ENCODE measurements around the gene CDPF1.

Gene CDPF1

DNA sequence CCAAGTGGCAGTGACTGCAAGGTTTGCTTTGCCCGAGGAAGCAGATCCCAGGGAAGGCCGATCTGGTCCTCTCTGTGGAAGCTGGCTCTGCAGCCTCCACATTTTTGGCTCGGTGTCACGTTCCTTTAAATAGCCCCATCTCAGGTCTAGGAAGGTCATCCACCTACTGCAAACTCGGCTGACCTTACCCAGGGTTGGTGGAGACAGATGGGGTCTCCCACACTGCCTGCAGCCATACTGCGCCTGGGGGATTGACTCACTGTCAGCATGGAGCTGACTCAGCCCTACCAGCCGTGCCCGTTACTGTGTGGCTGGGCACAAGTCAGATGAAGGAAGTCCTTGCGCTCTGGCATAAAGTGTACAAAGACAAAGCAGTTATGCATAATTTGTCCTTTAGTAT, 16.9 kb downstream of the CDPF1 start:
- H3K4me3 Mint-ChIP-seq = no peak overlapping the region
- no peak for DNase-seq
- no peak overlapping the region for H3K27ac Mint-ChIP-seq
- no peaks in the 10 kb centered on the region for H3K4me1 Mint-ChIP-seq (ENCODE audit: low read depth)
- H3K9me3 Mint-ChIP-seq = no peaks in the 10 kb centered on the region
- peaks cover 23% of the 10 kb centered on the region for H3K36me3 Mint-ChIP-seq (ENCODE audit: low read depth)
- H3K27me3 Mint-ChIP-seq = no peaks in the 10 kb centered on the region

- H3K36me3 Mint-ChIP-seq (ENCODE audit: low read depth) = peaks cover 7% of the 10 kb centered on the region
- no peak for DNase-seq
- H3K9me3 Mint-ChIP-seq = no peaks in the 10 kb centered on the region
- H3K4me3 Mint-ChIP-seq = no peak overlapping the region
- no peaks in the 10 kb centered on the region for H3K4me1 Mint-ChIP-seq (ENCODE audit: low read depth)
- H3K27me3 Mint-ChIP-seq = no peaks in the 10 kb centered on the region
- H3K27ac Mint-ChIP-seq = no peak overlapping the region
Observed at GRCh38 chr22:46230262-46230901, 19.7 kb downstream of the CDPF1 start.

DNA sequence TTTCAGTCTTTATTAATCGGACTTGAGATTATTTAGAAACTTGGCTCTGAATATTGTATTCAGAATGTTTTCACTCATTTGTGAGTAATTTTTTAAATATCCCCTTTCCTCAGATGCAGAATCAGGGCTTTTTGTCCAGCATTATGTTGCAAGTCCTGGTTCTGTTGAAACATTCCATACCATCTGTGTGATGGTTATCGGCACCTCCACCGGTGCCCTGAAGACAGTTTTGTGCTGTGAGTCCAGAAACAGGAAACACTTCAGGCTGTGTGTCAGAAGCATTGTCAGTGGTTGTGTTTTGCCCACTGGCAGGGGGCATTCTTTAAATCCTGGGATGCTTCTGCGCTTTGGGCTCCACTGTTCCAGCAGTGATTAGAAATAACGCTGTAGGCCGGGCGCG, 20.4 kb downstream of the CDPF1 start:
- no peak overlapping the region for H3K27ac Mint-ChIP-seq
- DNase-seq = no peak
- peaks cover 8% of the 10 kb centered on the region for H3K36me3 Mint-ChIP-seq (ENCODE audit: low read depth)
- no peaks in the 10 kb centered on the region for H3K9me3 Mint-ChIP-seq
- H3K4me1 Mint-ChIP-seq (ENCODE audit: low read depth) = no peaks in the 10 kb centered on the region
- no peaks in the 10 kb centered on the region for H3K27me3 Mint-ChIP-seq
- H3K4me3 Mint-ChIP-seq = no peak overlapping the region

GRCh38 chr22:46226577-46226976, 23.5 kb downstream of the CDPF1 start:
- no peak for DNase-seq
- no peak overlapping the region for H3K4me3 Mint-ChIP-seq
- peaks cover 12% of the 10 kb centered on the region for H3K36me3 Mint-ChIP-seq (ENCODE audit: low read depth)
- H3K4me1 Mint-ChIP-seq (ENCODE audit: low read depth) = no peaks in the 10 kb centered on the region
- no peak overlapping the region for H3K27ac Mint-ChIP-seq
- H3K9me3 Mint-ChIP-seq = no peaks in the 10 kb centered on the region
- no peaks in the 10 kb centered on the region for H3K27me3 Mint-ChIP-seq

DNA sequence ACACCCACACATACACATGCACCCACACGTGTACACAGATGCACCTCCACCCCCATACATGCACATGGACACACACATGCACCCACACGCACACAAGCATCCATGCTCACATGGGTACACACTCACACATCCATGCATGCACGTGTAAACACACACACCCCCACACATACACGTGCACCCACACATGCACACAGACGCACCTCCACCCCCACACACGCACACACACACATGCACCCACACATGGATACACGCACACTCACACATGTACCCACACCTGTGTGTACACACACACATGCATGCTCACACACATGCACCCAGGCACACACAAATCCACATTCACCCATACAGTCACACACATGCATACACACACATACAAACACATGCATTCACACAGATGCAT, 24.5 kb downstream of the CDPF1 start:
- Mint-ChIP-seq H3K27me3 (no peaks in the 10 kb centered on the region), H3K4me3 (no peak overlapping the region), H3K4me1 (ENCODE audit: low read depth) (peaks cover 6% of the 10 kb centered on the region), H3K27ac (no peak overlapping the region), H3K36me3 (ENCODE audit: low read depth) (peaks cover 20% of the 10 kb centered on the region), H3K9me3 (no peaks in the 10 kb centered on the region)
- no peak for DNase-seq

- H3K27ac Mint-ChIP-seq = no peak overlapping the region
Observed at GRCh38 chr22:46224898-46225290, 25.2 kb downstream of the CDPF1 start.

DNA sequence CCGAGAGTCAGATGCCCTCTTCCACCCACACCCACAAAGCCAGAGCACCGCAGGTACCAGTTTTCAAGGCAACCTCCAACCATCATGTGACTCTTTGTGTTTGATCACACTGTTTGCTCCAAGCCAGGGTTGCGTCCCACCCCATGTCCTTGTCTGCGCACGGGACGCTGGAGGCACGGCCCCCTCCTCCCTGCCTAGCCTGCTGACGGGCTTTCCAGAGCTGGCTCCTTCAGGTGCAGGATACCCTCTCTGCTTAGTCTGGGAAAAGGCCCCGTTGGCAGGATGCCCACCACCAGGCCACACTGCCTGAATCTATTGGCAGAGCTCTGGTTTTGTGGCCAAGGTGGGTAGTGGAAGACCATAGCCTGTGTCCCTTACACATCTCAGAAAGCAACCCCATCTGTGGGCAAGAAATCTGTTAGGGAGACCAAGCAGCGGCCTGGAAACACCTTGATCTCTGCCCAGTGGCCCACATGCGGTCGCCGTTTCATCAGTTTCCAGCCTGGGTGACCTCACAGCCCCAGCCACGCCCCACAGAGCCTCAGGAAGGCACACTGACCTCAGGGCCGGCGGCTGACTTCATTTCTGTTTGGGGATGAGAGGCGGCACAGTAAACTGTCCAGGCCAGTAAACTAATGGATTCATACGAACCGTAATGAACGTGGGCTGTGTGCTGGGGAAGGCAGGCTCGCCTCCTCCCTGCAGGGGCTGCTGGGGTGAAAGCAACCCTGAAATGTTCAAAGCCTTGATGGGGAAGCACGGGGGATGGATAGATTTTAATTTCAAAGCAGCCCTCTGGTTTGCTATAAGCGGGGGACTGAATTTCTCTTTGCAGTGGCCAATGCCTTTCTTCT, 25.8 kb downstream of the CDPF1 start:
- H3K4me1 Mint-ChIP-seq (ENCODE audit: low read depth) = peaks cover 16% of the 10 kb centered on the region
- H3K4me3 Mint-ChIP-seq = no peak overlapping the region
- H3K27ac Mint-ChIP-seq = no peak overlapping the region
- peaks cover 30% of the 10 kb centered on the region for H3K36me3 Mint-ChIP-seq (ENCODE audit: low read depth)
- DNase-seq = no peak
- H3K27me3 Mint-ChIP-seq = no peaks in the 10 kb centered on the region
- H3K9me3 Mint-ChIP-seq = no peaks in the 10 kb centered on the region

More at GRCh38 chr22:46224898-46225290, 25.2 kb downstream of the CDPF1 start:
- Mint-ChIP-seq H3K4me1 (ENCODE audit: low read depth) (peaks cover 10% of the 10 kb centered on the region), H3K36me3 (ENCODE audit: low read depth) (peaks cover 24% of the 10 kb centered on the region), H3K9me3 (no peaks in the 10 kb centered on the region), H3K27me3 (no peaks in the 10 kb centered on the region), H3K4me3 (no peak overlapping the region)
- DNase-seq = no peak

DNA sequence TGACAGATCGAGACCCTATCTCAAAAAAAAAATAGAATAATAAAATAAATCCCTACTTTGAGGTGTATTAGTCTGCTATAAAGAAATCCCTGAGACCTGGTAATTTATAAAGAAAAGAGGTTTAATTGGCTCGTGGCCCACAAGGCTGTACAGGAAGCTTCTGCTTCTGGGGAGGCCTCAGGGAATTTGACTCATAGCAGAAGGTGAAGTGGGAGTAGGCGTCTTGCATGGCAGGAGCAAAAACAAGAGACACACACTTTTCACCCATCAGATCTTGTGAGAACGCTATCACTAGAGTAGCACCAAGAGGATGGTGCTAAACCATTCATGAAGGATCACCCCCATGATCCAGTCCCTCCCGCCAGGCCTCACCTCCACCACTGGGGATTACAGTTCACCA, 29.2 kb downstream of the CDPF1 start:
- Mint-ChIP-seq H3K27ac (peak overlapping the region; percentile 84), H3K9me3 (no peaks in the 10 kb centered on the region), H3K27me3 (no peaks in the 10 kb centered on the region), H3K4me3 (no peak overlapping the region), H3K36me3 (ENCODE audit: low read depth) (peaks cover 50% of the 10 kb centered on the region), H3K4me1 (ENCODE audit: low read depth) (peaks cover 17% of the 10 kb centered on the region)
- DNase-seq = no peak

DNA sequence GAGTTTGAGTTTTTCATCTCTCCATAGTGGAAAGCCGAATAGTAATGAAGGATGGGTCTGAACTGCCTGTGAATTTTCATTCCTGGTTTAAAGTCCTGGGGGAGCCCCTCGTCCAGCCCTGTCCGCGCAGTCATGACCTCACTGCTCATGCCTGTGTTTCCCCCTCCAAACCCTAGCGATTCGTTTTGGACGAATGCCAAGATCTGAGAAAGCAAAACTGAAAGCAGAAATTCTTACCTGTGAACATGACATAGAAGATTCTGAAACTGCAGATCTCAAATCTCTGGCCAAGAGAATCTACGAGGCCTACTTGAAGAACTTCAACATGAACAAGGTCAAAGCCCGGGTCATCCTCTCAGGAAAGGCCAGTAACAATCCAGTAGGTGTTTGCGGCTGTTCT, 30.5 kb downstream of the CDPF1 start:
- Mint-ChIP-seq H3K4me3 (no peak overlapping the region), H3K27ac (peak overlapping the region; percentile 3)

DNA sequence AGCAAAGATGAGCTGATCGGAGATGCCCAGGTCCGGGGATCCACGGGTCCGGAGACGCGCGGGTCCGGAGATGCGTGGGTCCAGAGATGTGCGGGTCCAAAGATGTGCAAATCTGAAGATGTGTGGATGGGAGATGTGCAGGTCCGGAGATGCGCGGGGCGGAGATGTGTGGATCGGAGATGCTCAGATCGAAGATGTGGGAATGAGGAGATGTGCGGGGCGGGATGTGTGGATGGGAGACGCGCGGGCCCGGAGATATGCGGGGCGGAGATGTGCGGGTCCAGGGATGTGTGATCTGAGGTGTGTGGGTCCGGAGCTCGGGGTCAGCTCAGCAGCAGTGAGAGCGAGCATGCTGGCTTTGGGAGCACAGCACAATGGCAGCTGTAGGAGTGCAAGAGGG, 35.5 kb downstream of the CDPF1 start:
- Mint-ChIP-seq H3K36me3 (ENCODE audit: low read depth) (peaks cover 76% of the 10 kb centered on the region), H3K27ac (no peak overlapping the region)

More for the DNA sequence above, 30.5 kb downstream of the CDPF1 start:
- peaks cover 17% of the 10 kb centered on the region for H3K4me1 Mint-ChIP-seq (ENCODE audit: low read depth)
- H3K27me3 Mint-ChIP-seq = no peaks in the 10 kb centered on the region
- H3K36me3 Mint-ChIP-seq (ENCODE audit: low read depth) = peaks cover 56% of the 10 kb centered on the region
- no peaks in the 10 kb centered on the region for H3K9me3 Mint-ChIP-seq
- DNase-seq = no peak

GRCh38 chr22:46214149-46214548, 35.9 kb downstream of the CDPF1 start:
- Mint-ChIP-seq H3K27ac (no peak overlapping the region), H3K27me3 (no peaks in the 10 kb centered on the region), H3K36me3 (ENCODE audit: low read depth) (peaks cover 76% of the 10 kb centered on the region), H3K4me1 (ENCODE audit: low read depth) (peaks cover 6% of the 10 kb centered on the region), H3K4me3 (no peak overlapping the region), H3K9me3 (peaks cover 5% of the 10 kb centered on the region)
- no peak for DNase-seq

More for the DNA sequence above, 35.5 kb downstream of the CDPF1 start:
- H3K4me1 Mint-ChIP-seq (ENCODE audit: low read depth) = peaks cover 10% of the 10 kb centered on the region
- H3K9me3 Mint-ChIP-seq = peaks cover under 1% of the 10 kb centered on the region
- H3K4me3 Mint-ChIP-seq = no peak overlapping the region
- DNase-seq = no peak
- H3K27me3 Mint-ChIP-seq = no peaks in the 10 kb centered on the region

GRCh38 chr22:46213052-46213451, 37.0 kb downstream of the CDPF1 start:
- Mint-ChIP-seq H3K27ac (peak overlapping the region; percentile 4), H3K36me3 (ENCODE audit: low read depth) (peaks cover 80% of the 10 kb centered on the region), H3K4me1 (ENCODE audit: low read depth) (peaks cover 6% of the 10 kb centered on the region), H3K9me3 (peaks cover 12% of the 10 kb centered on the region), H3K4me3 (no peak overlapping the region), H3K27me3 (no peaks in the 10 kb centered on the region)
- no peak for DNase-seq

DNA sequence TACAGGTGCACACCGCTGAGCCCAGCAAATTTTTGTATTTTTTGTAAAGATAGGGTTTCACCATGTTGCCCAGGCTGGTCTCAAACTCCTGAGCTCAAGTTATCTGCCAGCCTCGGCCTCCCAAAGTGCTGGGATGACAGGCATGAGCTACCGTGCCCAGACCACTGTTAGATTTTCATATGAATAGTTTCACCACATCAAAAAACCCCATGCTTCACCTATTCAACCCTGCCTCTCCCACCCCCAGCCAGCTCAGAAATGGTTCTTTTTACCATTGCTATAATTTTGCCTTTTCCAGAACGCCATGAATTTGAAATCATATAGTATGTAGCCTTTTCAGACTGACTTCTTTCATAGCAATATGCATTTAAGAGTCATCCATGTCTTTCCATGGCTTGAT, 37.9 kb downstream of the CDPF1 start:
- H3K27me3 Mint-ChIP-seq = no peaks in the 10 kb centered on the region
- H3K27ac Mint-ChIP-seq = no peak overlapping the region
- DNase-seq = no peak
- H3K4me1 Mint-ChIP-seq (ENCODE audit: low read depth) = peaks cover 6% of the 10 kb centered on the region
- peaks cover 12% of the 10 kb centered on the region for H3K9me3 Mint-ChIP-seq
- no peak overlapping the region for H3K4me3 Mint-ChIP-seq
- H3K36me3 Mint-ChIP-seq (ENCODE audit: low read depth) = peaks cover 76% of the 10 kb centered on the region

DNA sequence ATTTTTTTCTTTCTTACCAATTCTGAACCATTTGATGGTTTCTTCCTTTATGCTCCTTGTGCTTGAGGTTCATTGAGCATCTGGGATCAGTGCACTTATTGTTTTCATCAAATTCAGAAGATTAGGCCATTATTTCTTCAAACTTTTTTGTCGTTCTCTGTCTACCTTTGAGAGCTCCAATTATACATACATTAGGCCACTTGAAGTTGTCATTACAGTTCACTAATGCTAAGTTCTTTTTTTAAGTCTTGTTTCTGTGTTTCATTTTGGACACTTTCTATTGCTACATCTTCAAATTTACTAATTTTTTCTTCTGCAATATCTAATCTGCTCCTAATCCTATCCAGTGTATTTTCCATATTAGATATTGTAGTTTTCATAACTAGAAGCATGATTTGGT, 40.8 kb downstream of the CDPF1 start:
- no peak overlapping the region for H3K27ac Mint-ChIP-seq
- peaks cover 64% of the 10 kb centered on the region for H3K36me3 Mint-ChIP-seq (ENCODE audit: low read depth)
- H3K9me3 Mint-ChIP-seq = peaks cover 12% of the 10 kb centered on the region
- DNase-seq = no peak
- peaks cover 6% of the 10 kb centered on the region for H3K4me1 Mint-ChIP-seq (ENCODE audit: low read depth)
- H3K27me3 Mint-ChIP-seq = no peaks in the 10 kb centered on the region
- H3K4me3 Mint-ChIP-seq = no peak overlapping the region

- Mint-ChIP-seq H3K4me1 (ENCODE audit: low read depth) (no peaks in the 10 kb centered on the region), H3K27me3 (no peaks in the 10 kb centered on the region), H3K27ac (no peak overlapping the region), H3K36me3 (ENCODE audit: low read depth) (peaks cover 47% of the 10 kb centered on the region), H3K9me3 (peaks cover 2% of the 10 kb centered on the region), H3K4me3 (no peak overlapping the region)
- DNase-seq = no peak
Observed at GRCh38 chr22:46203601-46203980, 46.5 kb downstream of the CDPF1 start.
